ENCODE data around the gene GPR39.
"Not testable (repeated sequence)": the region's sequence is repeated elsewhere in the genome, so short reads cannot be mapped to it uniquely, and the experiment has no call there.

Gene GPR39

DNA sequence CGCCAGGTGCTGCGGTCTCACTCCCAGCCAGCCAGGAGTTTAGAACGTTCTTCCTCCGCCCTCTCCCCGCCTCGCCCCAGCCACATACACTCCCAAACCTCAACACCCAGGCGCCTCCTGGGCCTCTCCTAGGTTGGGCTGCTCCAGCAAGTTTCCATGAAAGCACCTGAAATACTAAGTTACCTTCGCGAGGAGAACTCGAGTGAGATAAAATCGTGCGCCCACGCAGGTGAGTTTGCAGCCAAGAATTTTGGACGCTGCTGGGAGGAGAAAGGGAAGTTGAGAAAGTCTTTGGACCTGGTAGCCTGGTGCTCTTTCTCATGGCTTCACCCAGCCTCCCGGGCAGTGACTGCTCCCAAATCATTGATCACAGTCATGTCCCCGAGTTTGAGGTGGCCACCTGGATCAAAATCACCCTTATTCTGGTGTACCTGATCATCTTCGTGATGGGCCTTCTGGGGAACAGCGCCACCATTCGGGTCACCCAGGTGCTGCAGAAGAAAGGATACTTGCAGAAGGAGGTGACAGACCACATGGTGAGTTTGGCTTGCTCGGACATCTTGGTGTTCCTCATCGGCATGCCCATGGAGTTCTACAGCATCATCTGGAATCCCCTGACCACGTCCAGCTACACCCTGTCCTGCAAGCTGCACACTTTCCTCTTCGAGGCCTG, at the start of gene GPR39:
TSS of gene GPR39 (plus strand) at position 83 of the 673 bp plus-strand sequence.
- DNase-seq (ENCODE audit: low read depth): no peak

GRCh38 chr2:132368191-132368590, 48.4 kb upstream of the GPR39 start:
- no peak for DNase-seq (ENCODE audit: low read depth)

DNA sequence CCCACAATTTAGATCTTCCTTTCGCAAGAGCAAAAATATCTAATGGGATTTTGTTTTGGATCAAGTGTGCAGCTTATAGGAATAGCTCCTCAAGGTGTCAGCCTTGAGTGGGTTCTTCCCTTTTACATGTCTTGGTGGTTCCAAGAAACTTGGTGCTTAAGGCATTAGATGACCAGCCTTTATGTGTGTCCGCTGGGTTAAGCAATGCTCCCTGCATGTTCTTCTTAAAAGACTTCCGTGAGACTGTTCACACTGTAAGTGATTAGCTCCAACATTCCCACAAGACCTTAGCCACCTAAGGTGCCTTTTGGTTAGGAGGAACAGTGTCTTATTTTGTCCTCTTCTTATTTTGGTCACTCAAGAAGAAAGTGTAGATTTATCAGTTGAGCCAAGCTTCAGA, 44.3 kb upstream of the GPR39 start:
- no peak for DNase-seq (ENCODE audit: low read depth)

GRCh38 chr2:132373391-132374135, 43.0 kb upstream of the GPR39 start:
- no peak for DNase-seq (ENCODE audit: low read depth)

DNA sequence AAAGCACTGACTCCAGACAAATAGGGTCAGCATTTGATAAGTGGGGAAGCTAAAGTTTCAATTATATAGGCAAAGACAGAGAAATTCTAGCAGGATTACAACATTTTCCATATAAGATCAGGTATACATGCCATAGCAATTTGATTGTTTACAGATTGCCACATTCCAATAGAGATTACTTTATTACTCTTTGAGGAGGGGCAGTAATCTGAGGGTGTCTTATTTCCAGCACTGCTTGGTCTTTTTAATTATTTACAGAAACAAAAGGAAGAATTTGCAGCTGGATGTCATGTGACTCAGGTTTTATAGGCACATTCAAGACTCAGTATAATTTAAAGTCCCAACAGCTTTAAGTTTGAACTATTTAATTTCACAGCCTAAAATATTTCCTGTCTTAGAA, 42.5 kb upstream of the GPR39 start:
- no peak for DNase-seq (ENCODE audit: low read depth)

GRCh38 chr2:132374551-132374950, 42.1 kb upstream of the GPR39 start:
- DNase-seq (ENCODE audit: low read depth): no peak

DNA sequence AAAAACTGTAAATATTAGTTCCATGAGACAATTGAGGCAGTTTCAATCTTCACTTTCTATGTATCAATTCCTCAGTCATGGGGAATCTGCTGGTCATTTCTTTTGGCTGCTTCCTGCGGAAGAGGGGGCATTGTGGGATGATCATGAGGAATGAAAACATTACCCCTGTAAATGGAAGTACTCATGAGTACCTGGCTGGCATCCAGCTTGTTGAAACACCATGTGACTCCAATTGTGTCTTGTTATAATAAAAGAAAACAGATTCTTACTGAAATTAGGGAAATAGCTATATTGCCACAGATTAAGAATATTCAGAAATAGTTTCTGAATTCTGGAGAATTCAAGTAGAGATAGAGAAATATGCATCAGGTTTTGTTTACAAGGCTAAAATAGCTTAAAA, 41.6 kb upstream of the GPR39 start:
- DNase-seq (ENCODE audit: low read depth): no peak

DNA sequence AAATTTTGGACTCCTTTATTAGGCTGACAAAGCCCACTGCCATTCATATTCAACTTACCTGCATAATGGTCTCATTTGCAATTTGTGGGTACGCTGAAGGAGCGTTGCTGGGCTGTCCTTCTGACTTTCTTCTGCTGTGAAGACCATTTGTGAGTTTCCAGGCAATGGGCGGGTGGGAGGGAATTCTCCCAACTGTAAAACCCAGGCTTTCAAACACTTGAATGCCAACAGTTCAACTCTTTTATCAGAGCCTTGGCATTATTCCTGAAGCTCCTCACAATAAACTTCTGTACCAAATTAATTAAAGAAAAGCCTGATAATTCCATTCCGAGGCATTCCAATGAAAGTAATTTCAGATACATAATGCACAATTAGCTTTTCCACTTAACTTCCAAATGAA, 35.2 kb upstream of the GPR39 start:
- no peak for DNase-seq (ENCODE audit: low read depth)

DNA sequence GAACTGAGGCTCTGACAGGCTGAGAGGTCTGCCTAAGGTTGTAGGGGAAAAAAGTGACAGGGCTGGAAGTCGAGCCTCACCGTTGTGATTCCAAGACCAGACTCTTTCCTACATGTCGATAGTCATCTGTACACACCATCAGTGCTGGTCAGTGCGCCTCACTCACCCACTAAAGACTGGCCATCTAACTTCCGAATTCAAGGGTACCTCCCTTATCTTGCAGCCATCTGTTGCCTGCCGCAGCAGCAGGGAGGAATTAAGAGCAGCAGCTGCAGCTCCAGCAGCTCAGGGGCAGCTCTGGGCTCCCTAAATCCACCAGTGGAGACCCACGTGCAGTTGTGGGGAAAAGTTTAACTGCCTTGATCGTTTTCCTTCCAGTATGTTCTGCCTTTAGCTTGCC, 32.6 kb upstream of the GPR39 start:
- DNase-seq (ENCODE audit: low read depth): no peak

DNA sequence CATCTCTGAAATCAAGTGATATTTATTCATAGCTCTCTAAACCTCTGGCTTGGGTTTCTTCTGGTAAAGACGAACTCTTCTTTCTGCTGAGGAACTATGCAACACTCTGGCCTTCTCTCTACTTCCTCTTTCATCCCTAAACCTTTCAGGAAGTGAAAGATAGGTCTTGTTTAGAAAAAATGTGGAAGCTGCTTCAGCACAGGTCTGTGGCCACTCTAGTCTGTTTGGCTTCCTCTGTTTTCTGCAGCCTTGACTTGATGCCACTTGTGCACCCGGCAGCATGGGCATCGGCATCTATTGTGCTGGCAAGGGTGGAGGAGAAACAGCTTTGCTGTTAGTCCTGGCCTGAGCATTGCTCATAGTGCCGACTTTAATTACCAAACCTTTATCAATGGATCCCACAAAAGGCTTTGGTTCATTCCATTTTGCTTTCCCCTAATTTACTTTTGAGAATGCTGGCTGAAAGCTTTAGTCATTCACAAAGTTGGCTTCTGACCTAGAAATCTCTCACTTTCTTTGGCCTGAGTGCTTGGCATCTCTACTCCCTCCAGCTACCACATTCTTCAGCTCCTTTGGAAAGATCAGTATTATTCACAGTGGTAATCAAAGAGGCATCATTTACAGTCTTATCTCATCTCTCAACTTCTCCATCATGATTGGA, 32.0 kb upstream of the GPR39 start:
- DNase-seq (ENCODE audit: low read depth): no peak

GRCh38 chr2:132387126-132387525, 29.5 kb upstream of the GPR39 start:
- no peak for DNase-seq (ENCODE audit: low read depth)

- DNase-seq (ENCODE audit: low read depth): no peak
Measured at GRCh38 chr2:132390076-132390475, 26.5 kb upstream of the GPR39 start.

DNA sequence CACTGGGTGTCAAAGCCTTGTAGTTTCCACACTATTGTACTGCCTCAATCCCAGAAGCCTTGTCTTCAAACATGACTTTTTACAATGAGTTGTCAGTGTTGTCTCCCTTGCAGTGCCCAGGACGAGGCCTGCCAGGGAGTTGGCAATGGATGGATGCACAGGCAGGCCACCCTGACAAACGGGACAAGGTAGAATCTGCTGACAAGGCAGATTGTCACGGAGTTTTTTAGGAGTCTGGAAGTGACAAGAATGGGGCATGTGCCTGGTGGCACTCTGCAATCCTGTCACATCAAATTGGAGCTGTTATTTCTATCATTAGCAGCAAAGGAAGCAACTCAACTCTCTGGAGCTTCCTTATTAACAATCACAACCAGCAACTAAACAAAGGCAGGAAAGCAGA, 25.2 kb upstream of the GPR39 start:
- no peak for DNase-seq (ENCODE audit: low read depth)

- no peak for DNase-seq (ENCODE audit: low read depth)
Measured at GRCh38 chr2:132392221-132392620, 24.4 kb upstream of the GPR39 start.

GRCh38 chr2:132392879-132393278, 23.7 kb upstream of the GPR39 start:
- no peak for DNase-seq (ENCODE audit: low read depth)

GRCh38 chr2:132397042-132397441, 19.6 kb upstream of the GPR39 start:
- DNase-seq (ENCODE audit: low read depth): not testable (repeated sequence)

GRCh38 chr2:132400169-132400900, 16.3 kb upstream of the GPR39 start:
- DNase-seq (ENCODE audit: low read depth): no peak

- DNase-seq (ENCODE audit: low read depth): no peak
Measured at GRCh38 chr2:132400901-132401240, 15.7 kb upstream of the GPR39 start.

DNA sequence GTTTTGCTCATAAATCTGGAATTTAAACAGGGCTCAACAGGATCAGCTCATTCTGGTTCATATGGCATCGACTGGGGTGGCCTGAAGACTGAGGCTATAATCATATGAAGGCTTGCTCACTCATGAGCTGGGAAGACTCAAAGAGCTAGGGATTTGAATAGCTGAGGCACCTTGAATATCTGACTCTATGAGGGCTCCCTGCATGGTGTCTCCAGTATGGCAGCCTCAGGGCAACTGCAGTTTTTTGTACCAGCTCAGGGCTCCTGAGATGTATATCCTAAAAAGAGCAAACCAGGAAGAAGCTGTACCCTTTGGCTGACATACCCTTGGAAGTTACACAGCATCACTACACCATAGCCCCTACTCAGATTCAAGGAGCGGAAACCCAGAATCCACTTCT, 15.3 kb upstream of the GPR39 start:
- DNase-seq (ENCODE audit: low read depth): no peak

DNA sequence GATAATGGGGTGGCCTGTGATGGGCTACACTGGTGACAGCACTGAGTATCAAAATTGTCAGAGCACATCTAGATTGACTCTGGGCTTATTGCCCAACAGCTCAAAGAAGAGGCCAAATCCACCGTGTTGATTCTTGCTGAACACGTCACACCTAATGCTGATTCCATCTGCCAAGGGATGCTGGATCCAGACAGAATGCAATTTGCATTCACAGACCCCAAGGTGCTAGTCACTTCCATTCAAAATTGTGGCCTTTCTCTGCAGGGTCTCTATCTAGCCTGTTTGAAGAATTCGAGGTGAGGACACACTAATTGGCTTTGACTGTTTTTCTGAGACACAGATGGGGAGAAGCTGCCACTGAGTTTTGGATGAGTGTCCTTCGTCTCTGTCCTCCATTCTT, 13.5 kb upstream of the GPR39 start:
- no peak for DNase-seq (ENCODE audit: low read depth)

DNA sequence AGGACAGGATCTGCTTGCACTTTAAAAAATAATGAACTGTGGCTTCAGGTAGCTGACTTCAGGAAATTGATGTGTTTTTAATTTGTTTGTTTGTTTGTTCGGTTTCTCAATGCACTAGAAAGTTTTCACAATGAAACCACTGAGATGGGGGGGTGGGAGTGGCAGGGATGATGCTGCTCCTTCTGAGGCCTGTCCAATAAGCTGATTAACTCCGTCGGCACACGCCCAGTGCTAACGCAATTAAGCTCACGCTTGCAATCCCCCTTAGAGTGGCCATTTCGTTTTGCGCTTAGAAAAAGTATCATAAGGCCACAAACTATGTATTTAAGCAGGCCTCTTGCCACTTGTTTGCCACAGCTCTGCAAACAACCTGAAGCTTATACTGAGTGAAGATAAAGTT, 12.5 kb upstream of the GPR39 start:
- no peak for DNase-seq (ENCODE audit: low read depth)

- DNase-seq (ENCODE audit: low read depth): no peak
Measured at GRCh38 chr2:132407784-132408183, 8.8 kb upstream of the GPR39 start.

- no peak for DNase-seq (ENCODE audit: low read depth)
Measured at GRCh38 chr2:132412021-132412420, 4.6 kb upstream of the GPR39 start.
